Renal cortical epithelial cell (primary cell): Measurements from ENCODE around the gene SLCO3A1. TPM values are rescaled to one million over a fixed set of nuclear protein-coding genes. Genes with fewer than 3 reads are reported as not detected.
A peak's percentile ranks its signal among the peaks of the same experiment; 100 is the strongest.
"Not testable (repeated sequence)": the region's sequence is repeated elsewhere in the genome, so short reads cannot be mapped to it uniquely, and the experiment has no call there.

Experiments used
- DNase-seq: peaks from one replicate; pipeline ENCODE4 v3.0.0-alpha.2; 2011; ENCODE audit warnings: low read depth
- total RNA-seq: library from RNA; depleted of rRNA; stranded (reverse); fragments of >200 nt; gene quantifications from 2 replicates; pipeline ENCODE4 v1.2.3, GENCODE V29; 2014

SLCO3A1 gene
- total RNA-seq, 1 donor from 2014 or later, result 7.2 TPM

GRCh38 chr15:92161039-92161670 lies 307.6 kb downstream of the SLCO3A1 start:
- DNase-seq, result no peak

- DNase-seq, result no peak
These were observed 309.1 kb downstream of the SLCO3A1 start for GRCh38 chr15:92162657-92163056.

GRCh38 chr15:92163641-92164040 lies 310.1 kb downstream of the SLCO3A1 start:
- peak; percentile 22 for DNase-seq

- peak; percentile 49 for DNase-seq
These were observed 311.0 kb downstream of the SLCO3A1 start for GRCh38 chr15:92164327-92165000.

GRCh38 chr15:92165001-92165346 lies 311.5 kb downstream of the SLCO3A1 start:
- DNase-seq, result no peak

GRCh38 chr15:92166029-92166428 lies 312.5 kb downstream of the SLCO3A1 start:
- DNase-seq, result no peak

GRCh38 chr15:92166751-92167405 lies 313.4 kb downstream of the SLCO3A1 start:
- no peak for DNase-seq

- DNase-seq, result no peak
These were observed 313.9 kb downstream of the SLCO3A1 start for GRCh38 chr15:92167451-92167850.

- DNase-seq, result no peak
These were observed 314.7 kb downstream of the SLCO3A1 start for GRCh38 chr15:92168066-92168683.

GRCh38 chr15:92170897-92171296 lies 317.4 kb downstream of the SLCO3A1 start:
- DNase-seq, result no peak

- DNase-seq, result no peak
These were observed 325.4 kb downstream of the SLCO3A1 start for GRCh38 chr15:92178911-92179310.

- DNase-seq, result no peak
These were observed 330.6 kb downstream of the SLCO3A1 start for GRCh38 chr15:92184142-92184541.

GRCh38 chr15:92184679-92185230 lies 331.2 kb downstream of the SLCO3A1 start:
- no peak for DNase-seq

- DNase-seq, result no peak
These were observed 334.5 kb downstream of the SLCO3A1 start for GRCh38 chr15:92187975-92188374.

GRCh38 chr15:92189166-92189565 lies 335.7 kb downstream of the SLCO3A1 start:
- DNase-seq, result peak; percentile 2

GRCh38 chr15:92195241-92195640 lies 341.7 kb downstream of the SLCO3A1 start:
- no peak for DNase-seq

- no peak for DNase-seq
These were observed 342.8 kb downstream of the SLCO3A1 start for GRCh38 chr15:92196342-92196741.

GRCh38 chr15:92197746-92198145 lies 344.2 kb downstream of the SLCO3A1 start:
- no peak for DNase-seq

GRCh38 chr15:92200891-92201290 lies 347.4 kb downstream of the SLCO3A1 start:
- no peak for DNase-seq

- no peak for DNase-seq
These were observed 351.8 kb downstream of the SLCO3A1 start for GRCh38 chr15:92205255-92205739.

GRCh38 chr15:92207601-92208000 lies 354.1 kb downstream of the SLCO3A1 start:
- not testable (repeated sequence) for DNase-seq
